HepG2 (cell line): Measurements from ENCODE around the gene THEM5. TPM values are rescaled to one million over a fixed set of nuclear protein-coding genes. Genes with fewer than 3 reads are reported as not detected.

ENCODE experiments used
- ATAC-seq: fragments of 200-7000 bp; cut with Tn5 transposase; 3 replicates; pipeline ENCODE4 v1.9.1; 2020; ENCODE audit warnings: mild to moderate bottlenecking, moderate library complexity
- BruUV-seq: library from RNA; stranded (reverse); fragments of 400-500 nt; replicated peaks from 2 replicates; lab custom pipeline; 2021; lab: Mats Ljungman, UMichigan
- CTCF ChIA-PET: fragments of 300-600 bp; formaldehyde crosslinking; extraction: SDS; loops from one replicate; lab custom pipeline; 2021; ENCODE audit warnings: low total read pairs, inconsistent platforms, low intra/inter-chr PET ratio; lab: Yijun Ruan, JAX
- POLR2A ChIA-PET: fragments of 350-600 bp; sonication (Branson Sonifier 250); formaldehyde crosslinking; loops from one replicate; lab custom pipeline; 2020; ENCODE audit warnings: antibody characterized with exemption, inconsistent platforms; lab: Yijun Ruan, JAX
- DNase-seq: peaks from one replicate; pipeline ENCODE4 v3.0.0-alpha.2; 2015; ENCODE audit warnings: low spot score
- FAIRE-seq: peaks from 3 replicates; lab custom pipeline; 2011; peaks lifted over from hg19 to GRCh38; lab: Jason Lieb, UNC
- H2AFZ ChIP-seq: one replicate; pipeline ENCODE4 v1.6.1; 2011; ENCODE audit warnings: low read length, inconsistent platforms
- H3K27ac ChIP-seq: fragments of 300-600 bp; 3 replicates; pipeline ENCODE4 v1.8.0; 2011; ENCODE audit warnings: mixed run types, mild to moderate bottlenecking, mixed read lengths, low read length, inconsistent platforms; ENCODE audit not compliant: insufficient read depth; ENCODE audit errors: extremely low read length
- H3K27me3 ChIP-seq, 2 experiments: fragments of 200-600 bp in 1 of 2; 2 replicates in 1 of 2; 3 replicates in 1 of 2; pipeline versions ENCODE4 v1.6.0 to v1.8.0; 2011; ENCODE audit warnings: low read length in 2 of 2, mild to moderate bottlenecking in 2 of 2, moderate library complexity in 2 of 2, inconsistent platforms in 1 of 2; ENCODE audit not compliant: insufficient read depth in 2 of 2, control insufficient read depth in 1 of 2
- H3K36me3 ChIP-seq, 2 experiments: fragments of 200-600 bp in 1 of 2; replicated peaks in 1 of 2; 2 replicates in 1 of 2; 3 replicates in 1 of 2; pipeline versions ENCODE4 v1.5.1 to v1.8.0; 2011; ENCODE audit warnings: low read length in 2 of 2, inconsistent platforms in 1 of 2; ENCODE audit not compliant: insufficient read depth in 2 of 2, control insufficient read depth in 1 of 2
- H3K4me1 ChIP-seq: 2 replicates; pipeline ENCODE4 v1.5.1; 2012; ENCODE audit warnings: low read length, inconsistent platforms; ENCODE audit not compliant: insufficient read depth
- H3K4me2 ChIP-seq: 2 replicates; pipeline ENCODE4 v1.6.0; 2011; ENCODE audit warnings: low read depth, low read length, inconsistent platforms
- H3K4me3 ChIP-seq, 3 experiments: fragments of 200-600 bp in 1 of 3; sonication (generic), shearing (Covaris generic) in 1 of 3; replicated peaks in 1 of 3; 2 replicates each; pipeline ENCODE4 v1.5.1; 2011 to 2016; ENCODE audit warnings: low read length in 3 of 3, inconsistent platforms in 2 of 3, low read depth in 2 of 3, mild to moderate bottlenecking in 2 of 3, control low read depth in 1 of 3, mixed read lengths in 1 of 3; ENCODE audit not compliant: insufficient read depth in 1 of 3
- H3K79me2 ChIP-seq: one replicate; pipeline ENCODE4 v1.6.1; 2011; ENCODE audit warnings: low read length, inconsistent platforms; ENCODE audit not compliant: insufficient read depth
- H3K9ac ChIP-seq: 2 replicates; pipeline ENCODE4 v1.6.0; 2011; ENCODE audit warnings: mild to moderate bottlenecking, low read depth, low read length, inconsistent platforms; ENCODE audit not compliant: insufficient read depth
- H3K9me3 ChIP-seq: 2 replicates; pipeline ENCODE4 v1.5.1; 2012; ENCODE audit warnings: mild to moderate bottlenecking, low read length
- H4K20me1 ChIP-seq: 2 replicates; pipeline ENCODE4 v1.6.0; 2011; ENCODE audit warnings: inconsistent platforms, mild to moderate bottlenecking, low read length, moderate library complexity; ENCODE audit not compliant: insufficient read depth
- ARNT ChIP-seq: fragments of 450-650 bp; IDR thresholded peaks from 2 replicates; pipeline ENCODE4 v1.6.1; 2017
- CBX1 ChIP-seq: IDR thresholded peaks from one replicate; pipeline ENCODE4 v1.6.1; 2016; ENCODE audit warnings: antibody characterized with exemption, low read depth
- CEBPB ChIP-seq: IDR thresholded peaks from 2 replicates; pipeline ENCODE4 v1.6.1; 2011; ENCODE audit warnings: low read depth, low read length, improper control_type of control experiment, borderline replicate concordance
- GATAD2A ChIP-seq: IDR thresholded peaks from 2 replicates; pipeline ENCODE4 v1.6.1; 2016
- HBP1 ChIP-seq: IDR thresholded peaks from 2 replicates; pipeline ENCODE4 v1.6.1; 2016; ENCODE audit warnings: low read depth, control low read depth
- KDM2A ChIP-seq: sonication (generic); formaldehyde crosslinking; IDR thresholded peaks from 2 replicates; pipeline ENCODE4 v1.4.0; 2020; ENCODE audit warnings: low read depth, missing genetic modification reagents, borderline replicate concordance
- NFYC ChIP-seq: IDR thresholded peaks from 2 replicates; pipeline ENCODE4 v1.6.1; 2016; ENCODE audit warnings: missing genetic modification reagents, missing compliant biosample characterization
- NR2C2 ChIP-seq: sonication (generic); formaldehyde crosslinking; IDR thresholded peaks from 2 replicates; pipeline ENCODE4 v1.4.0; 2020; ENCODE audit warnings: missing genetic modification reagents, mild to moderate bottlenecking, moderate library complexity, borderline replicate concordance
- REL ChIP-seq: sonication (generic); formaldehyde crosslinking; conservative IDR thresholded peaks from 2 replicates; pipeline ENCODE4 v1.8.0; 2022; ENCODE audit warnings: mild to moderate bottlenecking, missing genetic modification reagents, moderate library complexity
- ZNF136 ChIP-seq: sonication (generic); formaldehyde crosslinking; IDR thresholded peaks from 2 replicates; pipeline ENCODE4 v1.8.1; 2022; ENCODE audit warnings: low read depth, mild to moderate bottlenecking, moderate library complexity, missing genetic modification reagents
- ZNF460 ChIP-seq: sonication (generic); formaldehyde crosslinking; IDR thresholded peaks from 2 replicates; pipeline ENCODE4 v1.5.1; 2020; ENCODE audit warnings: missing genetic modification reagents, mild to moderate bottlenecking, borderline replicate concordance
- ZNF788 ChIP-seq: sonication (generic); formaldehyde crosslinking; IDR thresholded peaks from 2 replicates; pipeline ENCODE4 v1.5.0; 2020; ENCODE audit warnings: mild to moderate bottlenecking, missing genetic modification reagents, borderline replicate concordance
- WGBS: methylation state at CpG from one replicate; pipeline ENCODE4 v1.1.6; 2017; ENCODE audit warnings: low lambda C conversion rate; 5-methylcytosine and 5-hydroxymethylcytosine counted together
- in situ Hi-C: cut with HindIII; loops from 2 replicates; pipeline ENCODE4 v1.10.0; 2017; ENCODE audit warnings: low pct_unique_long_range_greater_than_20kb; ENCODE audit not compliant: extremely low pct_ligation_motif_present
- intact Hi-C: fragments of 100-400 bp; cut with micrococcal nuclease; formaldehyde crosslinking; loops from one replicate; pipeline ENCODE4 v1.10.0; 2022; ENCODE audit not compliant: unreplicated experiment
- polyA plus RNA-seq, 8 experiments: library from polyadenylated mRNA; depleted of rRNA in 3 of 8; stranded (reverse) in 7 of 8; unstranded in 1 of 8; fragments of >200 nt; fragmentation: Illumina TruSeq in 4 of 8; extraction: Trizol in 4 of 8; gene quantifications; 2 replicates each; pipeline versions ENCODE4 v1.2.1 to v1.2.3, GENCODE V29; 2011 to 2016; ENCODE audit warnings: low read depth in 4 of 8, missing spikeins in 1 of 8, mixed read lengths in 1 of 8; ENCODE audit not compliant: insufficient read depth in 1 of 8
- total RNA-seq, 5 experiments: library from RNA; depleted of rRNA; stranded (reverse); fragments of >200 nt; fragmentation: Illumina TruSeq; extraction: Trizol; gene quantifications; 2 replicates each; pipeline ENCODE4 v1.2.3, GENCODE V29; 2016; ENCODE audit warnings: low read depth in 1 of 5
- TF ChIP-seq, protein P1 (sequence below): sonication (generic); formaldehyde crosslinking; IDR thresholded peaks from 2 replicates; pipeline ENCODE4 v1.4.0; 2020; ENCODE audit warnings: missing genetic modification reagents, borderline replicate concordance
- TF ChIP-seq, protein P2 (sequence below): IDR thresholded peaks from 2 replicates; pipeline ENCODE4 v1.6.1; 2016
- TF ChIP-seq, protein P3 (sequence below): sonication (generic); formaldehyde crosslinking; IDR thresholded peaks from 2 replicates; pipeline ENCODE4 v1.8.1; 2023; ENCODE audit warnings: missing genetic modification reagents, mild to moderate bottlenecking, borderline replicate concordance

THEM5 gene
- total and polyA plus RNA-seq, 2 of the 13 experiments (the other 11 are each of a cell fraction or from before 2014, with no cell fraction given) = not detected

DNA sequence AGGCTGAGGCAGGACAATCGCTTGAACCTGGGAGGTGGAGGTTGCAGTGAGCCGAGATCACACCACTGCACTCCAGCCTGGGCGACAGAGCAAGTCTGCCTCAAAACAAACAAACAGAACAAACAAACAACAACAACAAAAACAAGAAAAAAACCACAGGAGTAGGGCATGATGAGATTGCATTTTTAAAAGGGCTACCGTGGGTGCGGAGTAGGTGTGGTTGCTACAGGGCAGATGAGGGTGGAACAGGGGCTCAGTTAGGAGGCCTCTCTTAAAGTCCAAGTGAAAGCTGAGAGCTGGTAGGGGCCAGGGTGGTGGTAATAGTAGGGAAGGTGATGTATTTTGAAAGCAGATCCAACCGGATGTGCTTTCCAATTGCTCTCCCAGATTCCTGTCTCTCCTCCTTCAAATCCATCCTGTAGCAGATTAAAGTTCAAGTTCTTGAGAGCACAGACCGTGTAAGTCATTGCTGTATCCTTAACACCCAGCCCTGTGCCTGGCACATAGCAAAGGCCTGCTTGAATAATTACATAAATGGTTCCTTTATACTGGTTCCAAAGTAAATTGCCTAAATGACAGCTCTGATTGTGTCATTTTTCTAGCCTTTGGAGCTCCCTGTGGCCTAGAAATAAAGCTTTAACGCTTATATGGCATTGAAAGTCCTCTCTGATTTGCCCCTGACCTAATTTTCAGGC lies 44.1 kb downstream of the THEM5 start:
- H2AFZ ChIP-seq = no peak overlapping the region
- H3K9ac ChIP-seq = no peak overlapping the region
- peak; percentile 76; the same call in 1 of the 2 replicates for TF ChIP-seq CEBPB
- TF ChIP-seq, protein P1, sequence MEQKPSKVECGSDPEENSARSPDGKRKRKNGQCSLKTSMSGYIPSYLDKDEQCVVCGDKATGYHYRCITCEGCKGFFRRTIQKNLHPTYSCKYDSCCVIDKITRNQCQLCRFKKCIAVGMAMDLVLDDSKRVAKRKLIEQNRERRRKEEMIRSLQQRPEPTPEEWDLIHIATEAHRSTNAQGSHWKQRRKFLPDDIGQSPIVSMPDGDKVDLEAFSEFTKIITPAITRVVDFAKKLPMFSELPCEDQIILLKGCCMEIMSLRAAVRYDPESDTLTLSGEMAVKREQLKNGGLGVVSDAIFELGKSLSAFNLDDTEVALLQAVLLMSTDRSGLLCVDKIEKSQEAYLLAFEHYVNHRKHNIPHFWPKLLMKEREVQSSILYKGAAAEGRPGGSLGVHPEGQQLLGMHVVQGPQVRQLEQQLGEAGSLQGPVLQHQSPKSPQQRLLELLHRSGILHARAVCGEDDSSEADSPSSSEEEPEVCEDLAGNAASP = no peak
- no peaks in the 10 kb centered on the region for H3K79me2 ChIP-seq
- 72% methylated on average over 8 of the region's 8 CpGs for WGBS
- CTCF ChIA-PET = no interaction called here
- no peaks in the 10 kb centered on the region for H3K9me3 ChIP-seq
- ATAC-seq = no peak
- no peak overlapping the region for H3K4me3 ChIP-seq
- FAIRE-seq = no peak
- peaks cover 11% of the 10 kb centered on the region; the same call in 1 of the 2 replicates for H3K4me1 ChIP-seq
- in situ Hi-C loops = no loop called here
- H4K20me1 ChIP-seq = no peaks in the 10 kb centered on the region
- intact Hi-C loops = no loop called here
- H3K27me3 ChIP-seq = no peaks in the 10 kb centered on the region; a peak in 1 of 5 replicates
- no peaks in the 10 kb centered on the region for H3K36me3 ChIP-seq
- no peak overlapping the region for H3K27ac ChIP-seq
- no TSS peak for BruUV-seq
- POLR2A ChIA-PET = no interaction called here
- no peak overlapping the region for H3K4me2 ChIP-seq
- DNase-seq = no peak

GRCh38 chr1:151807766-151808165 lies 45.7 kb downstream of the THEM5 start:
- intact Hi-C loops (no loop called here), in situ Hi-C loops (no loop called here)
- WGBS = 100% methylated on average over 1 of the region's 1 CpG
- no peak for FAIRE-seq
- H2AFZ ChIP-seq = no peak overlapping the region
- DNase-seq = no peak
- POLR2A ChIA-PET = interaction anchor here (0.8 kb wide), 1 partner anchor 25 kb away, joined by 3 read pairs; no protein-coding TSS in a partner anchor
- no peak overlapping the region for H3K27ac ChIP-seq
- TF ChIP-seq ARNT (no peak), NFYC (CRISPR knock-in tag) (no peak), ZNF788 (CRISPR knock-in tag) (no peak), HBP1 (no peak), REL (CRISPR knock-in tag) (no peak), NR2C2 (CRISPR knock-in tag) (no peak), GATAD2A (no peak), ZNF460 (CRISPR knock-in tag) (no peak), CBX1 (no peak), KDM2A (no peak), ZNF136 (CRISPR knock-in tag) (no peak)
- TF ChIP-seq, protein P2, sequence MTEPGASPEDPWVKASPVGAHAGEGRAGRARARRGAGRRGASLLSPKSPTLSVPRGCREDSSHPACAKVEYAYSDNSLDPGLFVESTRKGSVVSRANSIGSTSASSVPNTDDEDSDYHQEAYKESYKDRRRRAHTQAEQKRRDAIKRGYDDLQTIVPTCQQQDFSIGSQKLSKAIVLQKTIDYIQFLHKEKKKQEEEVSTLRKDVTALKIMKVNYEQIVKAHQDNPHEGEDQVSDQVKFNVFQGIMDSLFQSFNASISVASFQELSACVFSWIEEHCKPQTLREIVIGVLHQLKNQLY (CRISPR knock-in tag) = no peak
- TF ChIP-seq, protein P3, sequence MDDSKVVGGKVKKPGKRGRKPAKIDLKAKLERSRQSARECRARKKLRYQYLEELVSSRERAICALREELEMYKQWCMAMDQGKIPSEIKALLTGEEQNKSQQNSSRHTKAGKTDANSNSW (CRISPR knock-in tag) = no peak
- TF ChIP-seq, all 625 proteins: peak for 0
- no peaks in the 10 kb centered on the region for H3K79me2 ChIP-seq
- no peaks in the 10 kb centered on the region for H3K9me3 ChIP-seq
- H3K4me1 ChIP-seq = peaks cover 11% of the 10 kb centered on the region; the same call in 1 of the 2 replicates
- H4K20me1 ChIP-seq = no peaks in the 10 kb centered on the region
- CTCF ChIA-PET = no interaction called here
- H3K4me2 ChIP-seq = no peak overlapping the region
- BruUV-seq = no TSS peak
- no peaks in the 10 kb centered on the region; a peak in 2 of 5 replicates for H3K27me3 ChIP-seq
- no peak for ATAC-seq
- no peak overlapping the region for H3K4me3 ChIP-seq
- H3K9ac ChIP-seq = no peak overlapping the region
- H3K36me3 ChIP-seq = no peaks in the 10 kb centered on the region
